HG03442 (cell line): ENCODE measurements around the gene PXYLP1.

Experiments used
- ATAC-seq: cut with Tn5 transposase; IDR thresholded peaks from one replicate; pipeline ENCODE4 v1.9.1; 2021; ENCODE audit warnings: mild to moderate bottlenecking, moderate library complexity; ENCODE audit not compliant: unreplicated experiment

Gene PXYLP1

DNA sequence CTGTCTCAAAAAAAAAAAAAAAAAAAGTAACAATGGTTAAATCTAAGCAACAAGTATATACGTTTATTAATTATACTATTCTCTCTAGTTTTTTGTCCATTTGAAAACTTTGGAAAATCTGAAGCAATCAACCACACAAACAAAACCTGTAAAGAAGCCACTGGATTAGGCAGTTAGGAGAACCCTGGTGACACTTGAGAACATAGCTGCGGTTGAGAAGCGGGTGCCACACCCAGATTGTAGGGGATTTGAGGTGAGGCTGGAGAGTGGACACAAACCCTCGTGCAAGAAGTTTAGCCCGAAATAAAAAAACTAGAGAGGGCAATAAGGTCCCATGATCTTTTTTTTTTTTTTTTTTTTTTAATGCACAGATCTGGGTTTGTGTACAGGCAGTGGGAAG, 110.8 kb downstream of the PXYLP1 start:
- no peak for ATAC-seq

DNA sequence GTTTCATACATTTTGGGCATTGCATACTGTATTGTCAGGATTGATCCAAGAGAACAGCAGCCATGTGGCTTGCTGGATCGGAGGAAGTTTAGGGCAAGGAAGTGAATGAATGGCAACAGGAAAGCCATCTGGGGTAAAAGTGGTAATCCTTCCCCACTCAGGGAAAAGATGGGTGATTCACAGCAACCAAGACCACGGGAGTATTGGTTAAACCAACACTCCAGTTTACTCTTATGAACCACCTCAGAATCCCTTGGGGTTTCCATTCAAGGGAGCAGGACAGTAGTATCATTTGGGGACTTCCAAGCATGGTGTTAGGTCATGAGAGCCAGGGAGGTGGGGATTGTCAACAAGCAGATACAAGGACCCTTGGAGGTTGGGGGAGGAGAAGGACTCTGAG, 111.5 kb downstream of the PXYLP1 start:
- ATAC-seq, result no peak

DNA sequence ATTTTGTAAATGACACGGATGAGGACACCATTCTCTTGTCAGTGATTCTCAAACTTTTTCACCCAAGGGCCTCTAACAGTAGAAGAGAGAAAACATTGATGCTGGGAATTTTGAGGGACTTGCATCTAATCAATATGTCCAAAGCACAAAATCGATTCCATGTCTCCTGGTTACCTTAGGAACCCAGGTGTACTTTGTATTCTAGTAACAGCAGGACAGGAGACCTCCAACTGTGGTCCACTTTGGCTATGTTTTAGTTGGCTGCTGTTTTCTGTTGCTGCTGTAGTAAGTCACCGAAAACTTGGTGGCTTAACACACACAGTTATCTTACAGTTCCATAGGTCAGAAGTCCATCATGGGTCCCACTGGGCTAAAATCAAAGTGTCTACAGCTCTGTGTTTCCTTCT, 112.2 kb downstream of the PXYLP1 start:
- ATAC-seq, result no peak
